AG04449 (cell line): Measurements from ENCODE around the gene LETM1.

Source experiments
- CTCF ChIA-PET: fragments of 350-600 bp; formaldehyde crosslinking; extraction: SDS; loops from one replicate; lab custom pipeline; 2021; ENCODE audit warnings: antibody characterized with exemption; lab: Yijun Ruan, JAX
- POLR2A ChIA-PET: fragments of 400-600, 350-600 bp; formaldehyde crosslinking; extraction: SDS; loops from one replicate; lab custom pipeline; 2020; ENCODE audit warnings: antibody characterized with exemption, inconsistent platforms; lab: Yijun Ruan, JAX
- DNase-seq: peaks from one replicate; pipeline ENCODE4 v3.0.0-alpha.2; 2010; ENCODE audit warnings: low read depth, low spot score
- H3K4me3 ChIP-seq: 2 replicates; pipeline ENCODE4 v1.5.1; 2011; ENCODE audit warnings: low read depth, mild to moderate bottlenecking, control low read depth, low read length
- TF ChIP-seq, protein P1 (sequence below): IDR thresholded peaks from one replicate; pipeline ENCODE4 v1.5.1; 2011; ENCODE audit warnings: mild to moderate bottlenecking, moderate library complexity, low read length, control low read depth, inconsistent platforms; ENCODE audit not compliant: insufficient read depth; ENCODE audit errors: missing control alignments

Gene LETM1

GRCh38 chr4:1789552-1789951 is 66.4 kb downstream of the LETM1 start:
- ChIA-PET POLR2A (no interaction called here), CTCF (interaction anchor here (0.9 to 11.8 kb wide), 4 partner anchors 16 to 41 kb away, joined by 3 to 107 read pairs (median 4); no protein-coding TSS in a partner anchor)
- DNase-seq: no peak
- TF ChIP-seq, protein P1, sequence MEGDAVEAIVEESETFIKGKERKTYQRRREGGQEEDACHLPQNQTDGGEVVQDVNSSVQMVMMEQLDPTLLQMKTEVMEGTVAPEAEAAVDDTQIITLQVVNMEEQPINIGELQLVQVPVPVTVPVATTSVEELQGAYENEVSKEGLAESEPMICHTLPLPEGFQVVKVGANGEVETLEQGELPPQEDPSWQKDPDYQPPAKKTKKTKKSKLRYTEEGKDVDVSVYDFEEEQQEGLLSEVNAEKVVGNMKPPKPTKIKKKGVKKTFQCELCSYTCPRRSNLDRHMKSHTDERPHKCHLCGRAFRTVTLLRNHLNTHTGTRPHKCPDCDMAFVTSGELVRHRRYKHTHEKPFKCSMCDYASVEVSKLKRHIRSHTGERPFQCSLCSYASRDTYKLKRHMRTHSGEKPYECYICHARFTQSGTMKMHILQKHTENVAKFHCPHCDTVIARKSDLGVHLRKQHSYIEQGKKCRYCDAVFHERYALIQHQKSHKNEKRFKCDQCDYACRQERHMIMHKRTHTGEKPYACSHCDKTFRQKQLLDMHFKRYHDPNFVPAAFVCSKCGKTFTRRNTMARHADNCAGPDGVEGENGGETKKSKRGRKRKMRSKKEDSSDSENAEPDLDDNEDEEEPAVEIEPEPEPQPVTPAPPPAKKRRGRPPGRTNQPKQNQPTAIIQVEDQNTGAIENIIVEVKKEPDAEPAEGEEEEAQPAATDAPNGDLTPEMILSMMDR: no peak
- H3K4me3 ChIP-seq: no peak overlapping the region

DNA sequence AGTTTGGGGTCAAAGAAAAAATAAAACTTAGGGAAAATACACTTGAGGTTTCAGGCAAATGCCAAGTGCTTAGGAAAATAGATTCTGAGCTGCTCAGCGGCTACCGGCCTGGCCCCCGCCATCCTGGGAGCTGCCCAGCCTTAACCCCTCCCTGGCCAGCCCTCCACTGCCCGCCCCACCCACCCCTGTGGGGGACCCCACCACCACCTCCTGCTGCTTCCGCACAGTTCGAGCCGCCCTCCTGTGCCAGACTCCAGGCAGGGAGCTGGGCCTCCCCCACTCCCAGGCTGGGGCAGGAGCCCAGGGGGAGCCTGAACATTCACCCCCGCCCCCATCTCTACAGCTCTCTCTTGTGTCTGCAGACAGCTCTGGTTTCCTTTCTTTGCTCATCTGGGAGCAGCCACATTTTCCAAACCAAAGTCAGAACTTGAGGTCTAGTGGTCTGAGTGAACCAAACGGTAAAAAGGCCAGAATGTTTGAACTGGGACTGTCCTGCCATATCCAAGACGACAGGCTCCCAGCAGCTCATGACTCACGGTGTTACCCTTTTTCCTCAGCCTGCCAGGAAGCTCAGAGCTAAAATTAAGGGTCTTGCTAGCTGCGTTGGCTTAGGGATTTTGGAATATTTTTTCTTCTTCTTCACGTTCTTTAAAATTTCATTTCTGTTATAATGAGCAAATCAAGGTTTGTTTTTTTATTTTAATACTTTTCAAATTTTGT is 67.5 kb downstream of the LETM1 start:
- POLR2A ChIA-PET: no interaction called here
- no peak for DNase-seq
- TF ChIP-seq, protein P1: no peak
- no peak overlapping the region for H3K4me3 ChIP-seq
- CTCF ChIA-PET: interaction anchor here (0.7 to 1.6 kb wide), 4 partner anchors 14 to 43 kb away, joined by 3 to 5 read pairs (median 4); no protein-coding TSS in a partner anchor

DNA sequence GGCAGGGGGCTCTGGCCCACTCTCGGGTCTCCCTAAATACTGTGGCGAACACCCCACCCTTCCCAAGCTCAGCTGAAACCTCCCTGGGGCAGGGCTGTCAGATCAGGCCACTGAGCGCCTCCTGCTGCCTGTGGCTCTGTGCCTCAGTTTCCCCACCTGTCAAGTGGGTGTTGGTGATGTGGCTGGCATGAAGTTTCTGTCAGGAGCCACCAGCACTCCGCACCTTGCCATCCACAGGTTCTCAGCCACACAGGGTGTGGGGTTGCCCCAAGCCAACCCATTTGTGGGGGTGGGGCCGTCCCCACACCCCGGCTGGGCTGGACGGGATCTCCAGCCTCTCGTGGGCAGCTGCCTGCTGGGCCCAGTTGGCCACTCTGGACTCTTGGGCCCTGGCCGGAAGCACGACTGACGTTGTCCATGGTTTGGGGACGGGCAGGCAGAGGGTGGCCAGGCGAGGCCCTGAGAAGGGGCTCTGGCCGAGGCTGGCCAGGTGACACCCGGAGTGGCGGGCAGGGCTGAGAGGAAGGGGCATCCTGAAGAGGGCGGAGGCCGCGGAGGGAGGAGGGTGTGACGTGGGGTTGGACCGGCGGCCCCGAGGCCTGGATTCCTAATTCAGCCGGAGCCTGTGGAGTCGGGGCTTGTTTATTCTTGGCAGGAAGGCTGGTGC is 68.4 kb downstream of the LETM1 start:
- no peak overlapping the region for H3K4me3 ChIP-seq
- TF ChIP-seq, protein P1: no peak
- POLR2A ChIA-PET: no interaction called here
- no peak for DNase-seq
- CTCF ChIA-PET: interaction anchor here (1.1 to 1.7 kb wide), 2 partner anchors 22 kb away, joined by 4 to 5 read pairs; no protein-coding TSS in a partner anchor

DNA sequence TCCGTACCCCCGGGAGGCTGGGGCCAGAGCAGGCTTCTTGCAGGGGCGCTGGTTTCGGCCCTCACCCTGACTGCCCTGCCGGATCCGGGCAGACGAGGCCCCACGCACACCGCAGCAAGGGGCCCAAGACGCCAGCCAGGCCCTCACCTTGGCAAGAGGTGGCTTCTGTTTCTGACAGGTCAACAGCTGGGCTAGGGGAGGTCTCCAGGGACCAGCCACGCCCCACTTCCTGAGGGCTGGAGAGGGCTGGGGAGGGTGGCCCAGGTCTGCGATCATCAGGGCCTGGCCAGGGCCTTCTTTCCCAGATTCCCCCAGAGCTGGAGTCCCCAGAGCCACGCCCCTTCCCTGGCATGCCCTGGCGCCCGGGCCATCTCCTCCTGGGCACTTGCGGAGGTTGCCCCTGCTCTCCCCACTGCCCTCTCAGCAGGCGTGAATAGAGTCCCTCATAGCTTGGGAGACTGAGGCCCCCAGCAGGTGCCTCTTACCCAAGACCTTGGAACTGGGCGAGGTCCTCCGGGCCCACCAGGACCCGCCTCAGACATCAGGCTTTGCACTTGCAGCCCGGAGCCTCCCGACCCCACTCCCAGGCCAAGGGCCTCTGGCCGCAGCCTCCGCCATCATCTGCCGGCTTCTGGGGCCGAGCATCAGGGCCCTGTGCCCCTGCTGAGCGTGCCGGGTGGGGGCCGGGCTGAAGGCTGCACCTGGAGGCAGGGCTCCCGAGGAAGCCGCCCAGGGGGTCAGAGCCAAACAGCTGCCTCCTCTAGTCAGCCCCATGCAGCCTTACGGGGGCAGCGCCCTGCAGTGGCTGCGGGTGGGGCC is 69.2 kb downstream of the LETM1 start:
- TF ChIP-seq, protein P1: no peak
- CTCF ChIA-PET: interaction anchor here (1.7 kb wide), 1 partner anchor 23 kb away, joined by 4 read pairs; no protein-coding TSS in a partner anchor
- no peak overlapping the region for H3K4me3 ChIP-seq
- DNase-seq: no peak
- POLR2A ChIA-PET: no interaction called here

DNA sequence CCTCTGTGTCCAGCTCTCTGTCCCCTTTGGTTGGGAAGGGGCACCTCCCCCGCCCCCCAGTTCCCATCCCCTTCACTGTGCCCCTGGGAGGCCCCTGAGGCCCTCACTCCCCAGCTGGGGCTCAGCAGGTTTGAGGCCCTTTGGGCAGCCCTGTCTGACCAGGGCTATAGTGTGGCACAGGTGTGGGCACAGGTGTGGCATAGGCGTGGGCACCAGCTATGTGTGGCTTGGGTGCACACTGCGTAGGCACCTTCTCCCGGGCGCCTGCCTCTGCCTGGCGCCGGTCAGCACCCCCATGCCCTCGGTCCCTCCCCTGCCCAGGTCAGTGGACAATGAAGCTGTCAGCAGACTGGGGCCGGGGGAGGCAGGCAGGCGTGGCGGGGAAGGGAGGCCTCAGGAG is 70.4 kb downstream of the LETM1 start:
- ChIA-PET POLR2A (no interaction called here), CTCF (interaction anchor here (0.9 to 1.7 kb wide), 2 partner anchors 24 to 39 kb away, joined by 3 to 4 read pairs; no protein-coding TSS in a partner anchor)
- DNase-seq: no peak
- no peak overlapping the region for H3K4me3 ChIP-seq
- TF ChIP-seq, protein P1: no peak
